ENCODE results near the gene TAF4.
"Not testable (repeated sequence)": the region's sequence is repeated elsewhere in the genome, so short reads cannot be mapped to it uniquely, and the experiment has no call there.

The TAF4 gene

DNA sequence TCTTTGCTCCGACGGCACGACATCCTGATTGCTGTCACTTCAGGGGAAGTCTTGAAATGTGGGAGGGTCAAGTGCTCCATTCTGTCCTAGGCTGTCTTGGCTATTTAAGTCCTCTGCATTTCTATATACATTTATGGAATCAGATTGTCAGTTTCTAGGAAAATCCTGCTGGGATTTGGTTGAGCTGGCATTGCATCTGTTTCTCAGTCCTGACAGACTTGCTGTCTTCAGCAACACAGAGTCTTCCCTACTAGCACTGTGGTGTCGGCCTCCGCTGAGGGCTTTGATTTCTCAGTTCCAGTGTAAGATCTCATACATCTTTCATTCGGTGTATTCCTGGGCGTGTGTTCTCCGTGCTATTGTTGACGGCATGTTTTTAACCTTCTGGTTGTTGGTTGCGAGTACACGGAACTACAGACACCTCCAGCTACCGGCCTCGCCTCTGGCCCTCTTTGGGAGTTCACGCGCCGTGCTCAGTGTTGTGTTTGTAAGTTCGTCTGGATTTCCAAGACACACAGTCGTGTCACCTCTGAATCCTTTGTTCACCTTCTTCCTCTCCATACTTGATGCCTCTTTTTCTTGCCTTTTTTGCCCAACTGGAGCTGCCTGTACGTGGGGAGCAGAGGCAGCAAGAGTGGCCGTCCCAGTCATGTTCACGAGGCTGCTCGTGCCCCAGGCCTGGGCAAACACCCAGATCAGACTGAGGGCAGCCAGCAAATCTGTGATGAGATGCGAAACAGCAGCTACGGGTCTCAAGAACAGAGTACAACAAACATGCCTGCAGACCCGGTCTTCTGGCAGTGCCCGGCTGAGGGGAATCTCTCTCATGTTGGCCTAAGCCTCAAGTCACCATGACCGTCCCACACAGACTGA is 92.8 kb downstream of the TAF4 start:
- intact Hi-C loops (cut with DNase I) = no loop called here
- peak in 2 of 10 donors; percentile 58 to 64 for DNase-seq

DNA sequence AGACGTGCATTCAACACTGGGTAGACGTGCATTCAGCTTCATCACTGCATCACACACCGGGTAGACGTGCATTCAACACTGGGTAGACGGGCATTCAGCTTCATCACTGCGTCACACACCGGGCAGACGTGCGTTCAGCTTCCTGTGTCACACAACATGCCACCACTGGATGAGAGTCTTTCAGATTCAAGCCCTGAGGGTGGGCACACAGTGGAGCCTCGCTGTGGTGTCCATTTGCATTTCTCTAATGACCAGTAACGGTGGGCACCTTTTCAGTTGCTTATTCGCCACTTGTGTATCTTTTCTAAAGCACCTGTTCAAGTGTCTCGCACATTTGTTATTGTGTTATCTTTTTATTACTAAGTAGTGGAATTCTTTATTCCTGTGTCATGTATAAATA is 94.1 kb downstream of the TAF4 start:
- intact Hi-C loops (cut with DNase I) = not testable (repeated sequence)
- DNase-seq = peak in 2 of 10 donors; percentile 16 to 22

DNA sequence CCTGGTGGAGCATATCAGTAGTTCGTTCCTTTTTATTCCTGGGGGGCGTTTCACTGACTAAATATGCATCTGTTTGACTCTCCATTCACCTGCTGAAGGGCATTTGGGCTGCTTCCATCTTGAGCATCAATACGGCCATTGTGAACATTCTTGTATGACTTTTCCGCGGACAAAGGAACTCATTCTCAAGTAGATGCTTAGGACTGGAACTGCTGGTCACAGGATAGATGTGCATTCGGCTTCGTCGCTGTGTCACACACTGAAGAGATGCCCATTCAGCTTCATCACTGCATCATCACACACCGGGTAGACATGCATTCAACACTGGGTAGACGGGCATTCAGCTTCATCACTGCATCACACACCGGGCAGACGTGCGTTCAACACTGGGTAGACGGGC is 95.3 kb downstream of the TAF4 start:
- intact Hi-C loops (cut with DNase I) = no loop called here
- peak in 2 of 10 donors; percentile 37 to 67 for DNase-seq

DNA sequence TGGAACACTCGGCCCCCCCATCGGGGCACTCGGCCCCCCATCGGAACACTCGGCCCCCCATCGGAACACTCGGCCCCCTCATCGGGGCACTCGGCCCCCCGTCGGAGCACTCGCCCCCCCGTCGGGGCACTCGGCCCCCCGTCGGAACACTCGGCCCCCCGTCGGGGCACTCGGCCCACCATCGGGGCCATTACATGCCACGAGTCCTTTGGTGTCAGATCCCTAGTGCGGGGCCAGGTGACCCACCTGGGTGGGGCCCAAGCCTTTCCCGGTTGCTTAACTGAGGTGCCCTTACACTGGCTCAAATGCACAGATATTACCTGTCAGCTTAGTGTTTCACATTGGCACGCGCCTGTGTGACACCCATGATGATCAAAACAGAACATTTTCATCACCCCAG is 95.9 kb downstream of the TAF4 start:
- peak in 2 of 10 donors; percentile 29 to 81 for DNase-seq
- intact Hi-C loops (cut with DNase I) = no loop called here

DNA sequence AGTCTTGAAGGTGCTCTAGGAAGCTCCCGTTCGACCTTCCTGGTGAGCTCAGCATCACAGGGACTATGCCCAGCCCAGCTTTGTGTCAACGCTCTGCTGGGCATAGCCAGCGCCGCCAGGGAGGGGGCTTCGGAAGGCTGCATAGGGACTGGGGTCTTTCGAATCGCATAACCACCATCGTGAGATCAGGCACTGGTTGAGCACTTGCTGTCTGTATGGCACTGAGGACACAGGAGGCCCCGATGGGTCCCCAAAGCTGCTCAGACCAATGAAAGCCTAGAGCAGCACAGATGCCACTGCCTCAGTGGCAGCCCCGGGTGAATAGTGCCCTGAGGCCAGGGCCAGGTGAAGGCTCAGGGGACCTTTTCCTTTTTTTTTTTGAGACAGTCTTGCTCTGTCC is 96.7 kb downstream of the TAF4 start:
- DNase-seq = peak in 2 of 10 donors; percentile 56 to 57
- intact Hi-C loops (cut with DNase I) = no loop called here

DNA sequence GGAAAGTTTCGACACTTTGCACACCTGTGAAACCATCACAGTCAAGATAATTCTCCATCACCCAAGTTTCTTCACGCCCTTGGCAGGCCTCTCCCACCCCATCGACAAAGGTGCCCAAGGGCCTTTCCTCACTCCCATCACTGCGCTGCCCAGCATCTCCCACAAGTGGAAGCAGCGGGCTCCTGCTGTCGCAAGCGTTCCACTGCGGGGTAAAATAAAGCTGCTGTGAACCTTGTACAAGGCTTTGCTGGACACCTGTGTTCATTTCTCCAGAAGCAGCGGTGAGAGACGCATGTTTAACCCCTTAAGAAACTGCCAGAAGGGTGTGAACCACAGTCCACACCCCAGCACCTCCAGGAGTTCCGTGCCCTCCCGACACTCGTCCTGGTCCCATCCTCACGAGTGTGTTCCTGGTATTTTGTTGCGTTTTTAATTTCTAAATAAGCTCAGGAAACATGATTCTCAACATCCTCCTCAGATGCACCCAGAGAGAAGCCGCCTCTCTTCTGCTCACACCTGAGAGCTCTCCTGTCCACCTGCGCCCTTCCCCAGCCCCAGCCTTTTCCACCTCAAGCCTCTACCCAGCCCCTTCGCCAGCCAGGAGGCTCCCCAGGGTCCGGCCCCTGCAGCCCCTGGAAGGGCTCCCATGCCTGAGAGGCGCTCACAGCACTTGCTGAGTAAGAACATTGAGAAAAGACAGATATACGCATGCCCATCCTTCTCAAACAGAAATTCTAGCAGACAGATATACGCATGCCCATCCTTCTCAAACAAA is 97.5 kb downstream of the TAF4 start:
- intact Hi-C loops (cut with DNase I) = no loop called here
- peak in 2 of 10 donors; percentile 61 to 81 for DNase-seq

DNA sequence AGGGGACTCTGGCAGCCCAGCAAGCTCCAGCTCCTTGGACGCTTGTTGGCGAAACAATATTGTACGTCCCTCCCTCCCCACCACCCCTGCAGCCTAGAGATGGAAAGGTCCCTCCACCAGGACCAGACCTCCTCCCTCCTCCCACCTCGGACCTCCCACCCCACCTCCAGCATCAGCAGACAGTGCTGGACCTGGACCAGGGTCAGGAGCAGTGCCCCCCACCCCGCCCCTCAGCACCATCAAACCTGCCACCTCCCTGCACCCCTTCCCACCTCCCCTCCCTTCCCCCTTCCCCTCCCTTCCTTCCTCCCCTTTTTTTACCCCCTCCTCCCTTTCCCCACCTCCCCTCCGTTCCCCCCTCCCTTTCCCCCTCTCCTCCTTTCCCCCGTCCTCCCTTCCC is 98.4 kb downstream of the TAF4 start:
- intact Hi-C loops (cut with DNase I) = no loop called here
- DNase-seq = no peak

DNA sequence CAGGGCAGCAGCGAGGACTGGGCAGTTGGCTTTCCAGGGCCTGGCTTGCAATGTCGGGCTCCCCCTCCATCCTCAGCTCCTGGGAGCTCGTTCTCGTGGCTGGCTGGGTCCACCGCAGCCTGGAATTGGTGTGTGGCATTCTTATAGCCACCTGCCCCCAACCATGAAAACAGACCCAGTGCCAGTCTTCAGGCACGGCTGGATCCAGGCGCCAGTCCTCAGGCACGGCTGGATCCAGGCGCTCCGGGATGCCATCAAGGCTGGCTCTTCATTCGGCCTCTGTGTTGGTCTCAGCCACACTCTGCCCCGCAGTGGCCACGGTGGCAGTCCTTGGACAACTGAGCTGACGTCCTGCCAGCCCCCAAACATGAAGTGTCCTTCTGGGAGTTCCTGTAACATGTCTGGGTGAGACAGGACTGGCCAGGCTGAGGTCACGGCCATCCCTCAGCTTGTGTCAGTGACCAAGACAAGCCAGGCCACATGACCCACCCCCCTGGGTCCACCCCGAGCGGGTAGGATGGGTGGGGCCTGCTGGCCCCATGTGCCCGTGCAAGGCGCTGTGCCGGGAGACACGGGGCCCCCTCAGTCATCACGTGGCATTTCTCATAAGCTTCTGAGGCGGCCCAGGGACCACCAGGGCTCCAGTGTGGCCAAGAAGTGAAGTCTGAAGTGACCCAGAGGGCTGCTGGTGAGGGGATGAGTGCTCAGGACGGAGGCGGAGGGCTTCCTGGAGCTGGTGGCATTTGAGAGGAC is 99.0 kb downstream of the TAF4 start:
- intact Hi-C loops (cut with DNase I) = no loop called here
- DNase-seq = peak in 3 of 10 donors; percentile 56 to 65 (median 62)

DNA sequence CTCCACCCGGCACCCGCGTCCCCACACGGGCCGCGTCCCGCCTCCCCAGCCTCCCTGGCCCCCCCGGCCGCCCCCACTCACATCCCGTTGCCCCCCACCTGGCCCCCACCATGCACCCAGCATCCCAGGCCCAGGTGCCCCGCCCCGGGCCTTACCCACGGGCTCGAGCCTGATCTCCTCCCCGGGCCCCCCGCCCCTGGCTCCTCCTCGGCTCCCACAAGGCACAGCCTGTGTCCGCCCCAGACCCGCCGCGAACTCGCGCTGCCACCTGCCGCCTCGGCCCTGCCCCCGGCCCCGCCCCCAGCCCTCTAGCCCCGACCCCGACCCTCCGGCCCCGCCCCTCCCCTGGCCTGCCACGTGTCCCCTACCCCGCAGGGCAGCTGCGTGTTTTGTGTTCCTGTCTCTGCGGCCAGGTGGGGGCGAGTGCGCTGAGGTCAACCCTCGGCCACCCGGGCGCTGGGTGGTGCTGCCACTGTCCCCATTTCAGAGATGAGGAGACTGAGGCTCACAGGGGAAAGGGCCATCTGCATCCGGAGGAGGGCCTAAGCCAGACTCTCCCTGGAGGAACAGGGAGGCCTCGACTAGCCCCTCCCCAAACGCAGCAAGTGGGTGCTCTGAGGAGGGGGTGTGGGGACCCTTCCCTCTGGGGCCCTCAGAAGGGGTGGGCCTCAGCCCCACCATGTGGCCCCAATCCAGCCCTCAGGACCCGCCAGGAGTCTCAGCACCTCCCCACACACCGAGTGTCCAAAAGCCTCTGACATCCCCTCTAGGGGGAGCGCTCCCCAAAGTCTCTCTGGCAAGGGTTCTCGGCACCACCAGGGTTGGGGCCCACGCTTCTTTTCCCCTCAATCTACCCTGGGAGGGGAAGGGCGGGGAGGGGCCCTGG is 99.8 kb downstream of the TAF4 start:
- peak in 3 of 10 donors; percentile 65 to 74 (median 71) for DNase-seq
- intact Hi-C loops (cut with DNase I) = no loop called here

DNA sequence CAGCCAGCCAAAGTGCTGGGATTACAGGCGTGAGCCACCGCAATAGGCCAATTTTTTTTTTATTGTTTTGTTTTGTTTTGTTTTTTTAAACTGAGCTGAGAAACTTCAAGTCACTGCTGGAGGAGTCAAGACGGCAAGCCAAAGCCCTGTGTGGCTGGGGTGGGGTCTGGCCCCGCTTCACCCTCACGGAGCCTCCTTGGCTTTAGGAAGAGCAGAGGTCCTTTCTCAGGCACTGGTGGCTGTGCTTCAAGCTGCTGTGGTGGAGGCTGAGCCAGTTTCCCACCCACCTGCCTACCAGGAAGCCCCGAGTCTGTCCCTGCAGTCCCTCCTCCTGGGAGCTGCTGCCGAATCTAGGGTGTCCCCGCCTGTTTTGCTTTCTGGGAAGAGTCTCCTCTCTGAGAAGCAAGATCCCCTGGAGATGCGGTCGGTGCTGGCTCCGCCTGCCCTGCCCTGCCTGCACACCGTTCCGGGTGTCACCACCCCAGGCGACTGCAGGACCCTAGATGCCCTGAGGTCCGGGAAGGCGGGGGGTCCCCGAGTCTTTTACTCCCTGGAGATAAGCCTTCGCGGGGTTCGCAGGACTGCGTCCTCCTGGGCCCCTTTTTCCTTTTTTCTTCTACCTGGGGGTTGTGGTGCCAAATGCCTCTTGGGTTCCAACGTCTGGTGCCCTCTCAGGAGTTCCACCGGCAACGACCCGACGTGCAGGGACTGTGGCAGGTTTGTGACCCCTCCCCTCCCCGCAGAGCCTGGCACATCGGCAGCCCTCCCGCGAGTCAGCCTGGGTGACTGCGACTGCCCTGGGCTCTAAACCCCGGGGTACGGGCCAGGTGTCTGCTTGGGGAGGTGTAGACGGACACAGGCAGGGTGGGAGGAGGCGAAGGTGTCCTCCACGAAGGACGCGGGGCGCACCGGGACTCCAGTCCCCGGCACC is 100.7 kb downstream of the TAF4 start:
- DNase-seq = peak in 5 of 10 donors; percentile 33 to 87 (median 81)
- intact Hi-C loops (cut with DNase I) = no loop called here

DNA sequence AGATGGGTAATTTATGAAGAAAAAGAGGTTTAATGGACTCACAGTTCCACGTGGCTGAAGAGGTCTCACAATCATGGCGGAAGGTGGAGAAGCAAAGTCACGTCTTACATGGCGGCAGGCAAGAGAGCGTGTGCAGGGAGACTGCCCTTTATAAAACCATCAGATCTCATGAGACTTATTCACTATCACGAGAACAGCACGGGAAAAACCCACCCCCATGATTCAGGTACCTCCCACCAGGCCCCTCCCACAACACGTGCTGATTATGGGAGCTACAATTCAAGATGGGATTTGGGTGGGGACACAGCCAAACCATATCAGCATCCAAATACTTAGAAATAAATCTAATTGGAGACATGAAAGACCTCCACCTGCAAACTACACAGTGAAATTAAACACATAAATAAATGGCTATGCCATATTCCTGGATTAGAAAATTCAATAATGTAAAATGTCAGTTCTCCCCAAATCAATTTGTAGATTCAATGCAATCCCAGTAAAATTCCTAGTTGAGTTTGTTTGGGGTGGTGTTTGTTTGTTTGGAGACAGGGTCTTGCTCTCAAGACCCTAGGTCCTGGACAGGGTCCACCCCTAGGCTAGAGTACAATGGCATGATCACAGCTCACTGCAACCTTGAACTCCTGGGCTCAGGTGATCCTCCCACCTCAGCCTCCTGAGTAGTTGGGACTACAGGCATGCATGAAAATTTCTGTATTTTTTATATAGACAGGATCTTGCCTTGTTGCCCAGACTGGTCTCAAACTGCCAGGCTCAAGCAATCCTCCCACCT is 101.6 kb downstream of the TAF4 start:
- DNase-seq = no peak
- intact Hi-C loops (cut with DNase I) = no loop called here

DNA sequence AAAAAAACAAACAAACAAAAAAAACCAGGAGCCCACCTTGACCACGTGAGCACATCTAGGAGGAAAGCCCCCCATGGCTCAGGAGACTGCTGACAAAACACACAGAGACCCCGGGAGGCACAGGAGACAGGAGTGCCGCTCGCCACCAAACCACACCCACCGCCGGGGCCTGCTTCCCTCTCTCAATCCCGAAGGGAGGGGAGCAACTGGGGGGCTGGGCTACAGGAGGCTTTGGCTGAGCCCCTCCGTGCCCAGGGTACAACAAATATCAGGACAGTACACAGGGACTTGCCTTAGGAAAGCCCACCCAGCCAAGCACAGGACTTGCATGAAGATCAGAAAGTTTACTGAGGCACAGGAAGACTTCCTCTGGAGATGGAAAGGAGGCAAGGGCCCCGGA is 102.5 kb downstream of the TAF4 start:
- intact Hi-C loops (cut with DNase I) = no loop called here
- DNase-seq = peak in 1 of 10 donors; percentile 46

DNA sequence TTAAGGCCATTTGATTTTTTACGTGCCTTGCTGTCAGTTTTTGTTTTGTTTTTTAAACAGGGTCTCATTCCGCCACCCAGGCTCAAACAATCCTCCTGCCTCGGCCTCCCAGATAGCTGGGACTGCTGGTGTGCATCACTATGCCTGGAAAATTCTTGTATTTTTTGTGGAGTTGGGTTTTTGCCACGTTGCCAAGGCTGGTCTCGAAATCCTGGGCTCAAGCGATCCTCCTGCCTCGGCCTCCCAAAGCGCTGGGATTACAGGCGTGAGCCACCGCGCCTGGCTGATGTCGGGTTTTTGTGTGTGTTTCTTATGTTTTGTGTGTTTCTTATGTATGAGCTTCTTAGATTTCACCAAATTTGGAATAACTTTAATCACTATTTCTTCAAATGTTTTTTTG is 104.8 kb downstream of the TAF4 start:
- DNase-seq = peak in 1 of 10 donors; percentile 42

DNA sequence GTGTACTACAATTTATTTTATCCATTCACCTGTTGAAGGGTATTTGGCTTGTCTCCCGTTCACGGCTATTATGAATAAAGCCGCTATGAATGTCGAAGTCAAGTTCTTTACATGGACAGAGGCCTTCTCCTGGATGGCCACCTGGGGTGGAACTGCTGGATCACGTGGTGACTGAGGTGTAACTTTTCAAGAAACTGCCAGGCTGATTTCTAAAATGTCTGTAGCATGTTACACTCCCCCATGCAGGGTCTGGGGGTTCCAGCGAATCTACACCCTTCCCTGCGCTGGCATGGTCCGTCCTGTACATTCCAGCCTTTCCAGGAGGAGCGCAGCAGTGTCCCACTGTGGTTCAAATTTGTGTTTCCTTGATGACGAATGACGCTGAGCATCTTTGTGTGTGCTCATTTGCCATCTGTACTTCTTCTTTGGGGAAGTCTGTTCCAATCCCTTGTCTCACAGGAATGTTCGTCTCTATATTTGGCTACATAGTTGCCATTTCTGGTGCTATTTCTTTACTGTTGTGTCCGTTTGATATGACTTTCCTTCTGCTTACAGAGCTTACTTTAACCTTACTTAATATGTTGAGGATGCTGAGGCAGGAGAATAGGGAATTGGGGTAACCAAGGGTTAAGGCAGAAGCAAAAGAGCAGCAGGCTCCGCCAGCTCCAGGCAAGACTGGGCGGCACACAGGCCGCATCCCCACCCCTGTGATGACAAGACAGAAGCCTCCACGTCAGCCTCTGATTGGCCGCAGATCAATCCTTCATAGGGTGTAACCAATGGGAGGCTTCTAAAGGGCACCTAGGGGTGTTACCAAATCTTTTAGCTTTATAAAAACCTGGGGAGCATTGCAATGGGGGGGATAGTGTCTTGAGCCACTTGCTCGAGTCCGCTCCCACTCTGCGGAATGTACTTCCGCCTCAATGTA is 106.6 kb downstream of the TAF4 start:
- DNase-seq = peak in 9 of 10 donors; percentile 5 to 96 (median 70)
- intact Hi-C loops (cut with DNase I) = no loop called here

More for the DNA sequence above, 104.8 kb downstream of the TAF4 start:
- intact Hi-C loops (cut with DNase I) = no loop called here

DNA sequence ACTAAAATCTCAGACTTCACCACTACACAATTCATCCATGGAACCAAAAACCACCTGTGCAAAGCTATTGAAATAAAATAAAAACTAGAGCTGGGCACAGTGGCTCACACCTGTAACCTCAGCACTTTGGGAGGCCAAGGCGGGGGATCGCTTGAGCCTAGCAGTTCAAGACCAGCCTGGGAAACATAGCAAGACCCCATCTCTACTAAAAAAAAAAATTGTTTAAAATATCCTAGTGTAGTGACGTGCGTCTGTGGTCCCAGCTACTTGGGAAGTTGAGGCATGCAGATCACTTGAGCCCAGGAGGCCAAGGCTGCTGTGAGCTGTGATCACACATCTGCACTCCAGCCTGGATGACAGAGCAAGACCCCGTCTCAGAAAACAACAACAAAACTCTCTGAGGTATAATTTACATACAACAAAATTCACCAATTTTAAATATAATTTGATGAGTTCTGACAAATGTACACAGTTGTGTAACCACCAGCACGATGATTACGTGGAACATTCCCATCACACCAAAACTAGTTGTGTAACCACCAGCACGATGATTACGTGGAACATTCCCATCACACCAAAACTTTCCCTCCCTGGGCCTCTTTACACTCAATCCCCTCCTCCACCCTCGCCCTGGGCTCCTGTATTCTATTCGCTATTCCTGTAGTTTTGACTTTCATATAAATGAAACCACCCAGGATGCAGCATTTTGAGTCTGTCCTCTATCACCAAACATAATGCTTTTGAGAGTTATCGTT is 107.5 kb downstream of the TAF4 start:
- DNase-seq = peak in 2 of 10 donors; percentile 5 to 22
- intact Hi-C loops (cut with DNase I) = no loop called here

Measured in posterior cingulate gyrus (tissue), 11 donors.